Suprapubic skin (tissue), 4 donors: ENCODE measurements around the gene PRRX2. TPM values are rescaled to one million over a fixed set of nuclear protein-coding genes. Genes with fewer than 3 reads are reported as not detected.

ENCODE experiments used
- DNase-seq, 2 donors: peaks; one replicate each; pipeline ENCODE4 v3.0.0-alpha.2; 2019; ENCODE audit warnings: low spot score in 2 of 2
- H3K27ac ChIP-seq: fragments of 200-600 bp; sonication (generic); one replicate; pipeline ENCODE4 v1.5.1; 2019
- H3K27me3 ChIP-seq: fragments of 200-600 bp; sonication (generic); one replicate; pipeline ENCODE4 v1.5.1; 2019
- H3K36me3 ChIP-seq: fragments of 200-600 bp; sonication (generic); one replicate; pipeline ENCODE4 v1.5.1; 2019
- H3K4me1 ChIP-seq: fragments of 200-600 bp; sonication (generic); one replicate; pipeline ENCODE4 v1.5.1; 2019
- H3K4me3 ChIP-seq: fragments of 200-600 bp; sonication (generic); one replicate; pipeline ENCODE4 v1.5.1; 2019; ENCODE audit warnings: mild to moderate bottlenecking
- H3K9me3 ChIP-seq: fragments of 200-600 bp; sonication (generic); one replicate; pipeline ENCODE4 v1.5.1; 2019
- CTCF ChIP-seq, 2 donors: fragments of 200-600 bp in 1 of 2; fragments of 450-650 bp in 1 of 2; sonication (generic) in 1 of 2; IDR thresholded peaks; one replicate each; pipeline ENCODE4 v1.5.1; 2016 to 2019; ENCODE audit warnings: antibody characterized with exemption in 2 of 2, mild to moderate bottlenecking in 1 of 2, moderate library complexity in 1 of 2
- EP300 ChIP-seq: sonication (generic); formaldehyde crosslinking; IDR thresholded peaks from one replicate; pipeline ENCODE4 v1.6.1; 2017; ENCODE audit warnings: antibody characterized with exemption
- POLR2A ChIP-seq, 2 donors: fragments of 450-650 bp; IDR thresholded peaks; one replicate each; pipeline ENCODE4 v1.6.1; 2017; ENCODE audit warnings: antibody characterized with exemption in 2 of 2, mild to moderate bottlenecking in 2 of 2, moderate library complexity in 2 of 2
- POLR2AphosphoS5 ChIP-seq, 3 donors: sonication (generic); formaldehyde crosslinking; IDR thresholded peaks; one replicate each; pipeline ENCODE4 v1.6.1; 2017; ENCODE audit warnings: antibody characterized with exemption in 3 of 3
- WGBS: methylation state at CpG from one replicate; pipeline ENCODE4 v1.1.5; 2018; 5-methylcytosine and 5-hydroxymethylcytosine counted together
- total RNA-seq, 4 donors: library from RNA; depleted of rRNA; stranded (reverse); fragments of >200 nt; gene quantifications; one replicate each; pipeline ENCODE4 v1.1.0, GENCODE V29; 2016

The PRRX2 gene
- total RNA-seq, 4 donors from 2014 or later: 9.9 to 16.9 (median 14.0) TPM

GRCh38 chr9:129716091-129716490 is 50.6 kb downstream of the PRRX2 start:
- 33% methylated on average over 5 of the region's 5 CpGs for WGBS
- no peaks in the 10 kb centered on the region for H3K9me3 ChIP-seq
- peaks cover 30% of the 10 kb centered on the region for H3K4me1 ChIP-seq
- no peak overlapping the region for H3K4me3 ChIP-seq
- TF ChIP-seq EP300: no peak
- TF ChIP-seq CTCF (IDR thresholded peaks at IDR 0.05): no peak
- H3K27me3 ChIP-seq: no peaks in the 10 kb centered on the region
- H3K27ac ChIP-seq: no peak overlapping the region
- peaks cover 9% of the 10 kb centered on the region for H3K36me3 ChIP-seq
- DNase-seq: no peak

GRCh38 chr9:129717991-129718390 is 52.5 kb downstream of the PRRX2 start:
- peaks cover 17% of the 10 kb centered on the region for H3K36me3 ChIP-seq
- no peak for DNase-seq
- H3K9me3 ChIP-seq: no peaks in the 10 kb centered on the region
- no peak overlapping the region for H3K27ac ChIP-seq
- no peaks in the 10 kb centered on the region for H3K27me3 ChIP-seq
- peaks cover 17% of the 10 kb centered on the region for H3K4me1 ChIP-seq
- no peak overlapping the region for H3K4me3 ChIP-seq
- WGBS: 77% methylated on average over 5 of the region's 5 CpGs
- TF ChIP-seq POLR2A (IDR thresholded peaks at IDR 0.05): no peak
- no peak for TF ChIP-seq CTCF (IDR thresholded peaks at IDR 0.05)
- TF ChIP-seq POLR2AphosphoS5 (IDR thresholded peaks at IDR 0.05): no peak
- no peak for TF ChIP-seq EP300

GRCh38 chr9:129718647-129719046 is 53.2 kb downstream of the PRRX2 start:
- no peak overlapping the region for H3K4me3 ChIP-seq
- TF ChIP-seq POLR2A (IDR thresholded peaks at IDR 0.05) (no peak), EP300 (no peak), POLR2AphosphoS5 (IDR thresholded peaks at IDR 0.05) (no peak), CTCF (IDR thresholded peaks at IDR 0.05) (no peak)
- H3K4me1 ChIP-seq: peaks cover 17% of the 10 kb centered on the region
- peaks cover 17% of the 10 kb centered on the region for H3K36me3 ChIP-seq
- H3K27ac ChIP-seq: no peak overlapping the region
- WGBS: 64% methylated on average over 4 of the region's 5 CpGs
- no peak for DNase-seq
- no peaks in the 10 kb centered on the region for H3K27me3 ChIP-seq
- no peaks in the 10 kb centered on the region for H3K9me3 ChIP-seq

- H3K36me3 ChIP-seq: peaks cover 17% of the 10 kb centered on the region
- H3K9me3 ChIP-seq: no peaks in the 10 kb centered on the region
- no peaks in the 10 kb centered on the region for H3K27me3 ChIP-seq
- peaks cover 12% of the 10 kb centered on the region for H3K4me1 ChIP-seq
- TF ChIP-seq POLR2A (IDR thresholded peaks at IDR 0.05) (no peak), EP300 (no peak), CTCF (IDR thresholded peaks at IDR 0.05) (no peak)
- DNase-seq: no peak
- WGBS: 82% methylated on average over 37 of the region's 38 CpGs
- H3K4me3 ChIP-seq: no peak overlapping the region
- no peak overlapping the region for H3K27ac ChIP-seq
Measured at GRCh38 chr9:129719135-129719534, 53.7 kb downstream of the PRRX2 start.

- TF ChIP-seq CTCF (IDR thresholded peaks at IDR 0.05) (no peak), EP300 (no peak), POLR2AphosphoS5 (IDR thresholded peaks at IDR 0.05) (no peak), POLR2A (IDR thresholded peaks at IDR 0.05) (no peak)
- 83% methylated on average over 30 of the region's 31 CpGs for WGBS
- Histone ChIP-seq H3K4me3 (no peak overlapping the region), H3K9me3 (no peaks in the 10 kb centered on the region), H3K27ac (no peak overlapping the region), H3K27me3 (no peaks in the 10 kb centered on the region), H3K4me1 (peaks cover 4% of the 10 kb centered on the region), H3K36me3 (peaks cover 17% of the 10 kb centered on the region)
- no peak for DNase-seq
Measured at GRCh38 chr9:129720181-129720864, 54.9 kb downstream of the PRRX2 start.
